MM.1S (cell line): ENCODE data around the gene ZNF280C.

Experiments used
- DNase-seq: peaks from one replicate; pipeline ENCODE4 v3.0.0-alpha.2; 2015
- H2AFZ ChIP-seq: fragments of 300-600 bp; sonication (generic); 2 replicates; pipeline ENCODE4 v1.6.0; 2016; ENCODE audit warnings: antibody characterized with exemption, low read length
- H3F3A ChIP-seq: fragments of 300-600 bp; sonication (generic); 2 replicates; pipeline ENCODE4 v1.6.1; 2016; ENCODE audit warnings: mild to moderate bottlenecking, antibody characterized with exemption, low read length, moderate library complexity, mixed read lengths; ENCODE audit not compliant: insufficient read depth
- H3K27ac ChIP-seq: fragments of 300-600 bp; sonication (generic); 2 replicates; pipeline ENCODE4 v1.5.1; 2016; ENCODE audit warnings: mild to moderate bottlenecking, low read length
- H3K27me3 ChIP-seq: fragments of 300-600 bp; sonication (generic); replicated peaks from 2 replicates; pipeline ENCODE4 v1.6.0; 2016; ENCODE audit warnings: low read length; ENCODE audit not compliant: insufficient read depth
- H3K36me3 ChIP-seq: fragments of 300-600 bp; sonication (generic); replicated peaks from 2 replicates; pipeline ENCODE4 v1.6.1; 2016; ENCODE audit warnings: mild to moderate bottlenecking, low read length, mixed read lengths; ENCODE audit not compliant: insufficient read depth
- H3K4me1 ChIP-seq: fragments of 300-600 bp; sonication (generic); 2 replicates; pipeline ENCODE4 v1.6.1; 2016; ENCODE audit warnings: low read length, mixed read lengths
- H3K4me2 ChIP-seq: fragments of 300-600 bp; sonication (generic); 2 replicates; pipeline ENCODE4 v1.6.0; 2016; ENCODE audit warnings: low read depth, low read length
- H3K4me3 ChIP-seq: fragments of 300-600 bp; sonication (generic); 2 replicates; pipeline ENCODE4 v1.5.1; 2016; ENCODE audit warnings: low read length, mixed read lengths
- H3K79me2 ChIP-seq: fragments of 300-600 bp; sonication (generic); 2 replicates; pipeline ENCODE4 v1.6.1; 2016; ENCODE audit warnings: mixed run types, low read length, mixed read lengths
- H3K9ac ChIP-seq: fragments of 300-600 bp; sonication (generic); 2 replicates; pipeline ENCODE4 v1.6.1; 2016; ENCODE audit warnings: low read length, mixed read lengths
- H3K9me2 ChIP-seq: fragments of 300-600 bp; sonication (generic); replicated peaks from 2 replicates; pipeline ENCODE4 v1.6.1; 2016; ENCODE audit warnings: mild to moderate bottlenecking, low read length, mixed read lengths; ENCODE audit not compliant: insufficient read depth
- H3K9me3 ChIP-seq: fragments of 300-600 bp; sonication (generic); replicated peaks from 2 replicates; pipeline ENCODE4 v1.6.1; 2016; ENCODE audit warnings: mild to moderate bottlenecking, low read length, mixed read lengths; ENCODE audit not compliant: insufficient read depth
- H4K20me1 ChIP-seq: fragments of 300-600 bp; sonication (generic); 2 replicates; pipeline ENCODE4 v1.6.1; 2016; ENCODE audit warnings: mild to moderate bottlenecking, low read length, moderate library complexity, mixed read lengths; ENCODE audit not compliant: insufficient read depth
- CTCF ChIP-seq: fragments of 300-600 bp; sonication (generic); IDR thresholded peaks from 2 replicates; pipeline ENCODE4 v1.5.1; 2016; ENCODE audit warnings: antibody characterized with exemption, low read length, mixed read lengths
- EZH2 ChIP-seq: fragments of 300-600 bp; sonication (generic); optimal IDR thresholded peaks from 2 replicates; pipeline ENCODE3; 2017; ENCODE audit warnings: low read depth, mild to moderate bottlenecking, antibody characterized with exemption, low read length, mixed read lengths
- EZH2phosphoT487 ChIP-seq: fragments of 300-600 bp; sonication (generic); IDR thresholded peaks from 2 replicates; pipeline ENCODE4 v1.6.1; 2018; ENCODE audit warnings: antibody characterized with exemption, low read length

Gene ZNF280C

GRCh38 chrX:130165703-130166502 lies 102.8 kb downstream of the ZNF280C start, which contains the start of gene AIFM1:
TSS of gene AIFM1 (minus strand) at chrX:130165841. CDS start at chrX:130165656, 185 bp downstream.
- Histone ChIP-seq H2AFZ (peak within 1 kb of the TSS; percentile 77), H3K9me2 (no peaks in the 10 kb centered on the region), H3K4me3 (peak within 1 kb of the TSS; percentile 78), H3F3A (peaks cover 8% of the 10 kb centered on the region; the same call in 1 of the 2 replicates), H3K9me3 (no peaks in the 10 kb centered on the region), H3K36me3 (no peaks in the 10 kb centered on the region), H3K9ac (peak within 1 kb of the TSS; percentile 85), H4K20me1 (no peaks in the 10 kb centered on the region), H3K79me2 (peaks cover 33% of the 10 kb centered on the region), H3K27me3 (no peaks in the 10 kb centered on the region), H3K4me1 (peaks cover 4% of the 10 kb centered on the region; the same call in 1 of the 2 replicates), H3K27ac (peak within 1 kb of the TSS; percentile 97), H3K4me2 (peak within 1 kb of the TSS; percentile 91)
- DNase-seq = peak; percentile 91
- TF ChIP-seq CTCF = no peak

- Histone ChIP-seq H3K4me2 (peak overlapping the region; percentile 46), H4K20me1 (no peaks in the 10 kb centered on the region), H3K9me2 (no peaks in the 10 kb centered on the region), H3K9ac (peak overlapping the region; percentile 85), H2AFZ (peak overlapping the region; percentile 77), H3K27ac (peak overlapping the region; percentile 97), H3K4me1 (peaks cover 4% of the 10 kb centered on the region; the same call in 1 of the 2 replicates), H3K9me3 (no peaks in the 10 kb centered on the region), H3K27me3 (no peaks in the 10 kb centered on the region), H3K4me3 (peak overlapping the region; percentile 78), H3K36me3 (no peaks in the 10 kb centered on the region), H3F3A (peaks cover 8% of the 10 kb centered on the region; the same call in 1 of the 2 replicates), H3K79me2 (peaks cover 34% of the 10 kb centered on the region)
- TF ChIP-seq CTCF (no peak), EZH2 (no peak)
- no peak for DNase-seq
These were observed 103.5 kb downstream of the ZNF280C start for GRCh38 chrX:130165181-130165702.

- H3K9me2 ChIP-seq = no peaks in the 10 kb centered on the region
- DNase-seq = no peak
- H4K20me1 ChIP-seq = no peaks in the 10 kb centered on the region
- H3K27ac ChIP-seq = no peak overlapping the region
- no peak for TF ChIP-seq EZH2phosphoT487
- peaks cover 4% of the 10 kb centered on the region; the same call in 1 of the 2 replicates for H3K4me1 ChIP-seq
- no peaks in the 10 kb centered on the region for H3K9me3 ChIP-seq
- H3K27me3 ChIP-seq = no peaks in the 10 kb centered on the region
- no peaks in the 10 kb centered on the region for H3K36me3 ChIP-seq
- no peak overlapping the region for H3K4me2 ChIP-seq
- no peak overlapping the region for H3K9ac ChIP-seq
- peaks cover 8% of the 10 kb centered on the region; the same call in 1 of the 2 replicates for H3F3A ChIP-seq
- H2AFZ ChIP-seq = no peak overlapping the region
- no peak overlapping the region for H3K4me3 ChIP-seq
- H3K79me2 ChIP-seq = peaks cover 41% of the 10 kb centered on the region
These were observed 105.3 kb downstream of the ZNF280C start for GRCh38 chrX:130163398-130163797.
